Measurements from ENCODE around the gene MC2R.

GRCh38 chr18:13900633-13901032, 14.7 kb downstream of the MC2R start:
- TF ChIP-seq CTCF (IDR thresholded peaks at IDR 0.05; ENCODE audit: control extremely low read depth in 1 of 3, insufficient read depth in 1 of 3, low read depth in 1 of 3, low read length in 3 of 3) (no peak), POLR2AphosphoS5 (IDR thresholded peaks at IDR 0.05; ENCODE audit: low read depth, low read length) (no peak), EP300 (IDR thresholded peaks at IDR 0.05; ENCODE audit: borderline replicate concordance in 1 of 2, low read depth in 2 of 2, low read length in 2 of 2) (no peak), EGR1 (IDR thresholded peaks at IDR 0.05; ENCODE audit: borderline replicate concordance, low read depth, low read length) (no peak), RAD21 (IDR thresholded peaks at IDR 0.05 in 1 of 2, conservative IDR thresholded peaks at IDR 0.05 in 1 of 2; ENCODE audit: low read depth in 2 of 2, low read length in 2 of 2) (no peak), CHD1 (IDR thresholded peaks at IDR 0.05; ENCODE audit: low read depth, low read length) (no peak), CHD2 (IDR thresholded peaks at IDR 0.05; ENCODE audit: low read length) (no peak), HDAC2 (IDR thresholded peaks at IDR 0.05; ENCODE audit: borderline replicate concordance in 1 of 2, low read depth in 2 of 2, low read length in 2 of 2) (no peak), USF2 (IDR thresholded peaks at IDR 0.05; ENCODE audit: low read length) (no peak), MAFK (IDR thresholded peaks at IDR 0.05; ENCODE audit: low read depth, low read length) (no peak), KDM1A (IDR thresholded peaks at IDR 0.05; ENCODE audit: borderline replicate concordance, low read length) (no peak)
